Esophagus squamous epithelium (tissue), 4 donors: ENCODE results near the gene CCNE1.

Source experiments
- POLR2A ChIP-seq, 4 donors: fragments of 450-650 bp; IDR thresholded peaks; one replicate each; pipeline ENCODE4 v1.6.1; 2017; ENCODE audit warnings: antibody characterized with exemption in 4 of 4, mild to moderate bottlenecking in 4 of 4, moderate library complexity in 3 of 4
- TF ChIP-seq, protein P1 (sequence below), 6 experiments: fragments of 450-650 bp in 4 of 6; fragments of 200-600 bp in 2 of 6; sonication (generic) in 2 of 6; IDR thresholded peaks; one replicate each; pipeline ENCODE4 v1.5.1; 2016 to 2019; ENCODE audit warnings: antibody characterized with exemption in 6 of 6, mild to moderate bottlenecking in 4 of 6, moderate library complexity in 4 of 6

DNA sequence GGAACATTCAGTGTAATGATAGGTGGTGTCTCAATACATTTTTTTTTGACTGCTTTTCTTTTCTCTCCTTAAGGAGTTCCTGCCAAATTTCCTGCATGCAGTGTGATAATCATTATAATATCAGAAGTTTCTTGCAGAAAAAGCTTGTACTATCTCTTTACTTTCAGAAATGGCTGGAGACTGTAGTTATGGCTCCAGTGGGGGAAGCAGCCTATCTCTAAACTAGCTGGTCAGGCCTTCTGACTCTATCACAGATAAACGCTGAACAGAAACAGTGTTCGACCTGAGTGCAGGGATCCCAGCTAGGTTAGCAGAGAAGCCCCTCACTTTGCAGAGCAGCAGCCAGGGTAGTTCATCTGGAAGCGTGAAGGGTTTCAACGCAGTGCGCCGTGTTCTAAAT lies 1.9 kb downstream of the CCNE1 start:
- TF ChIP-seq, protein P1, sequence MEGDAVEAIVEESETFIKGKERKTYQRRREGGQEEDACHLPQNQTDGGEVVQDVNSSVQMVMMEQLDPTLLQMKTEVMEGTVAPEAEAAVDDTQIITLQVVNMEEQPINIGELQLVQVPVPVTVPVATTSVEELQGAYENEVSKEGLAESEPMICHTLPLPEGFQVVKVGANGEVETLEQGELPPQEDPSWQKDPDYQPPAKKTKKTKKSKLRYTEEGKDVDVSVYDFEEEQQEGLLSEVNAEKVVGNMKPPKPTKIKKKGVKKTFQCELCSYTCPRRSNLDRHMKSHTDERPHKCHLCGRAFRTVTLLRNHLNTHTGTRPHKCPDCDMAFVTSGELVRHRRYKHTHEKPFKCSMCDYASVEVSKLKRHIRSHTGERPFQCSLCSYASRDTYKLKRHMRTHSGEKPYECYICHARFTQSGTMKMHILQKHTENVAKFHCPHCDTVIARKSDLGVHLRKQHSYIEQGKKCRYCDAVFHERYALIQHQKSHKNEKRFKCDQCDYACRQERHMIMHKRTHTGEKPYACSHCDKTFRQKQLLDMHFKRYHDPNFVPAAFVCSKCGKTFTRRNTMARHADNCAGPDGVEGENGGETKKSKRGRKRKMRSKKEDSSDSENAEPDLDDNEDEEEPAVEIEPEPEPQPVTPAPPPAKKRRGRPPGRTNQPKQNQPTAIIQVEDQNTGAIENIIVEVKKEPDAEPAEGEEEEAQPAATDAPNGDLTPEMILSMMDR (IDR thresholded peaks at IDR 0.05) = no peak
- no peak for TF ChIP-seq POLR2A (IDR thresholded peaks at IDR 0.05)
